CD4-positive, CD25-positive, alpha-beta regulatory T cell (primary cell): ENCODE data around the gene NCAM1. TPM values are rescaled to one million over a fixed set of nuclear protein-coding genes. Genes with fewer than 3 reads are reported as not detected.

Experiments used
- ATAC-seq, 2 donors: fragments of 150-1000 bp; cut with Tn5 transposase; one replicate each; pipeline ENCODE4 v1.10.0; 2021; ENCODE audit warnings: low read depth in 2 of 2, moderate number of reproducible peaks in 2 of 2, moderate library complexity in 1 of 2
- DNase-seq, 3 donors: peaks; one replicate each; pipeline versions ENCODE4 v3.0.0 to v3.0.0-alpha.2; 2012 to 2022; ENCODE audit warnings: mixed read lengths in 1 of 3
- H3K27ac ChIP-seq: one replicate; pipeline ENCODE4 v1.7.0; 2013; ENCODE audit warnings: mild to moderate bottlenecking, low read length; ENCODE audit not compliant: insufficient read depth, poor library complexity, severe bottlenecking
- H3K27me3 ChIP-seq: one replicate; pipeline ENCODE4 v1.7.0; 2013; ENCODE audit warnings: low read length; ENCODE audit not compliant: control insufficient read depth, insufficient read depth
- H3K36me3 ChIP-seq: one replicate; pipeline ENCODE4 v1.7.0; 2013; ENCODE audit warnings: mild to moderate bottlenecking, low read length, moderate library complexity; ENCODE audit not compliant: control insufficient read depth, insufficient read depth
- H3K4me1 ChIP-seq: 2 replicates; pipeline ENCODE4 v1.7.0; 2013; ENCODE audit warnings: mild to moderate bottlenecking, low read length; ENCODE audit not compliant: insufficient read depth, control insufficient read depth, poor library complexity, severe bottlenecking
- H3K4me3 ChIP-seq: one replicate; pipeline ENCODE4 v1.7.0; 2013; ENCODE audit warnings: low read depth, mild to moderate bottlenecking, low read length, moderate library complexity
- H3K9me3 ChIP-seq, 2 experiments: 1 replicate in 1 of 2; 2 replicates in 1 of 2; pipeline ENCODE4 v1.7.0; 2013; ENCODE audit warnings: low read length in 2 of 2, mild to moderate bottlenecking in 1 of 2, moderate library complexity in 1 of 2; ENCODE audit not compliant: control insufficient read depth in 2 of 2
- H3K27ac Mint-ChIP-seq, 3 donors: one replicate each; pipeline ENCODE4 v1.8.0; 2020 to 2022; ENCODE audit warnings: mild to moderate bottlenecking in 3 of 3, mixed read lengths in 3 of 3, moderate library complexity in 2 of 3
- H3K27me3 Mint-ChIP-seq: one replicate; pipeline ENCODE4 v1.8.0; 2022; ENCODE audit warnings: mild to moderate bottlenecking, mixed read lengths
- H3K36me3 Mint-ChIP-seq: one replicate; pipeline ENCODE4 v1.8.0; 2020; ENCODE audit warnings: mixed read lengths
- H3K4me1 Mint-ChIP-seq, 4 donors: one replicate each; pipeline ENCODE4 v1.8.0; 2020 to 2022; ENCODE audit warnings: mixed read lengths in 4 of 4, mild to moderate bottlenecking in 1 of 4
- H3K4me3 Mint-ChIP-seq, 4 donors: one replicate each; pipeline ENCODE4 v1.8.0; 2020 to 2022; ENCODE audit warnings: mild to moderate bottlenecking in 4 of 4, mixed read lengths in 4 of 4, moderate library complexity in 3 of 4
- H3K9me3 Mint-ChIP-seq, 7 donors: one replicate each; pipeline ENCODE4 v1.8.0; 2020 to 2022; ENCODE audit warnings: mixed read lengths in 7 of 7, mild to moderate bottlenecking in 3 of 7, moderate library complexity in 2 of 7
- polyA plus RNA-seq, 4 donors: library from polyadenylated mRNA; unstranded; fragments of 300-500 nt; fragmentation: Illumina TruSeq; gene quantifications; one replicate each; pipeline ENCODE4 v1.2.3, GENCODE V29; 2021
- total RNA-seq: library from RNA; stranded (reverse); gene quantifications from one replicate; pipeline ENCODE4 v1.2.3, GENCODE V29; 2022

The NCAM1 gene
- total and polyA plus RNA-seq, 5 donors from 2014 or later, result 0.03 to 0.79 (median 0.11) TPM; not detected in 1

DNA sequence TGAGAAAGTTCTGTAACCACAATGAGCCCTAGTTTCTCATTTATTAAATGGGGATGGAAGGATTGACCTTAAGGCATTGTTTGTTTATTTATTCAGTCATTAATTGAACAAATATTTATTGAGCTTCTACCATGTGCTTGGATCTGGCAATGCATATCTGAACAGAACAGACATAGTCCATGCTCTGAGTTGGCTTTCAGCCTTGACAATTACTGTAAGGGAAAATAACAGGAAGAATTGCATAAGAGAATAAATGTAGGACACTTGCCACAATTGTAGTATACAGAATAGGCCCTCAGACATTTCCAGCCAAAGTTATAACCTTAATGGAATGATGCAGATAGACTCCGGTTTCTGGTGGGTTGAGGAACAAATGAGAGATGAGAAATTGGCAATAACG, 192.6 kb downstream of the NCAM1 start:
- Mint-ChIP-seq H3K4me3 (no peak overlapping the region), H3K4me1 (no peaks in the 10 kb centered on the region), H3K36me3 (no peaks in the 10 kb centered on the region), H3K27ac (no peak overlapping the region), H3K27me3 (peaks cover 8% of the 10 kb centered on the region), H3K9me3 (peaks cover 0 to 1% (median 0%) of the 10 kb centered on the region in 7 donors)
- H3K36me3 ChIP-seq, result no peaks in the 10 kb centered on the region
- no peak overlapping the region for H3K4me3 ChIP-seq
- no peaks in the 10 kb centered on the region for H3K9me3 ChIP-seq
- no peak for ATAC-seq
- DNase-seq, result no peak
- no peaks in the 10 kb centered on the region for H3K27me3 ChIP-seq
- no peaks in the 10 kb centered on the region for H3K4me1 ChIP-seq
- no peak overlapping the region for H3K27ac ChIP-seq

- H3K36me3 ChIP-seq, result no peaks in the 10 kb centered on the region
- Mint-ChIP-seq H3K36me3 (no peaks in the 10 kb centered on the region), H3K27ac (no peak overlapping the region), H3K27me3 (no peaks in the 10 kb centered on the region), H3K4me3 (no peak overlapping the region), H3K4me1 (no peaks in the 10 kb centered on the region), H3K9me3 (no peaks in the 10 kb centered on the region)
- no peaks in the 10 kb centered on the region for H3K27me3 ChIP-seq
- no peaks in the 10 kb centered on the region for H3K9me3 ChIP-seq
- DNase-seq, result no peak
- ATAC-seq, result no peak
- H3K4me1 ChIP-seq, result no peaks in the 10 kb centered on the region
- no peak overlapping the region for H3K27ac ChIP-seq
- no peak overlapping the region for H3K4me3 ChIP-seq
Observed at GRCh38 chr11:113159988-113160807, 199.0 kb downstream of the NCAM1 start.

DNA sequence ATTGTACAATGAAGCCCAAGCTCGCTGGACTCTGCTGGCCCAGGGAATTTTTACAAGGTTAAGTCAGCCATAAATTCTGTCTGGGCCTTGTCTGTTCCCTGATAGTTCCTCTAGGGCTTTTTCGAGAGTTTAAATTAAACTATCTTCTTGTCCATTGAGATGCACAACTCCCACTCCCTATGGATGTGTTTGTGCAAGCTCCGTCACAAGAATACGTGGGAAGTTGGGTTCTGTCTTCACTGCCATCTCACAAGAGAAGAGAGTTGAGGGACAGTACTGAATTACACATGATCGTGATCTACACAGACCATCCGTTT, 199.5 kb downstream of the NCAM1 start:
- no peaks in the 10 kb centered on the region for H3K27me3 Mint-ChIP-seq
- DNase-seq (no peak), ATAC-seq (no peak)
- Histone ChIP-seq H3K27me3 (no peaks in the 10 kb centered on the region), H3K36me3 (no peaks in the 10 kb centered on the region), H3K9me3 (no peaks in the 10 kb centered on the region), H3K4me3 (no peak overlapping the region), H3K27ac (no peak overlapping the region), H3K4me1 (no peaks in the 10 kb centered on the region)
- no peak overlapping the region for H3K27ac Mint-ChIP-seq
- H3K9me3 Mint-ChIP-seq, result no peaks in the 10 kb centered on the region
- H3K4me1 Mint-ChIP-seq, result no peaks in the 10 kb centered on the region
- H3K36me3 Mint-ChIP-seq, result no peaks in the 10 kb centered on the region
- no peak overlapping the region for H3K4me3 Mint-ChIP-seq

- Histone ChIP-seq H3K9me3 (no peaks in the 10 kb centered on the region), H3K4me1 (no peaks in the 10 kb centered on the region), H3K27me3 (no peaks in the 10 kb centered on the region), H3K36me3 (no peaks in the 10 kb centered on the region), H3K4me3 (no peak overlapping the region), H3K27ac (no peak overlapping the region)
- Mint-ChIP-seq H3K9me3 (no peaks in the 10 kb centered on the region), H3K27me3 (no peaks in the 10 kb centered on the region), H3K27ac (no peak overlapping the region), H3K4me3 (no peak overlapping the region), H3K4me1 (no peaks in the 10 kb centered on the region), H3K36me3 (no peaks in the 10 kb centered on the region)
- DNase-seq (no peak), ATAC-seq (no peak)
Observed at GRCh38 chr11:113161711-113162591, 200.7 kb downstream of the NCAM1 start.

- Histone ChIP-seq H3K36me3 (no peaks in the 10 kb centered on the region), H3K9me3 (no peaks in the 10 kb centered on the region), H3K4me3 (no peak overlapping the region), H3K4me1 (no peaks in the 10 kb centered on the region), H3K27ac (no peak overlapping the region), H3K27me3 (no peaks in the 10 kb centered on the region)
- no peak for ATAC-seq
- H3K36me3 Mint-ChIP-seq, result no peaks in the 10 kb centered on the region
- no peaks in the 10 kb centered on the region for H3K27me3 Mint-ChIP-seq
- no peak for DNase-seq
- no peaks in the 10 kb centered on the region for H3K9me3 Mint-ChIP-seq
- no peak overlapping the region for H3K27ac Mint-ChIP-seq
- H3K4me3 Mint-ChIP-seq, result no peak overlapping the region
- no peaks in the 10 kb centered on the region for H3K4me1 Mint-ChIP-seq
Observed at GRCh38 chr11:113162592-113162962, 201.4 kb downstream of the NCAM1 start.

GRCh38 chr11:113163291-113164030, 202.2 kb downstream of the NCAM1 start:
- no peaks in the 10 kb centered on the region for H3K36me3 Mint-ChIP-seq
- Histone ChIP-seq H3K27me3 (no peaks in the 10 kb centered on the region), H3K27ac (no peak overlapping the region), H3K4me1 (no peaks in the 10 kb centered on the region), H3K9me3 (no peaks in the 10 kb centered on the region), H3K36me3 (no peaks in the 10 kb centered on the region), H3K4me3 (no peak overlapping the region)
- H3K27me3 Mint-ChIP-seq, result no peaks in the 10 kb centered on the region
- no peak for ATAC-seq
- no peaks in the 10 kb centered on the region for H3K4me1 Mint-ChIP-seq
- H3K4me3 Mint-ChIP-seq, result no peak overlapping the region
- H3K27ac Mint-ChIP-seq, result no peak overlapping the region
- no peak for DNase-seq
- no peaks in the 10 kb centered on the region for H3K9me3 Mint-ChIP-seq

GRCh38 chr11:113166280-113166679, 205.1 kb downstream of the NCAM1 start:
- H3K4me3 Mint-ChIP-seq, result no peak overlapping the region
- no peaks in the 10 kb centered on the region for H3K4me1 Mint-ChIP-seq
- H3K27me3 Mint-ChIP-seq, result no peaks in the 10 kb centered on the region
- Histone ChIP-seq H3K9me3 (no peaks in the 10 kb centered on the region), H3K4me1 (no peaks in the 10 kb centered on the region), H3K27me3 (no peaks in the 10 kb centered on the region), H3K4me3 (no peak overlapping the region), H3K36me3 (no peaks in the 10 kb centered on the region), H3K27ac (no peak overlapping the region)
- H3K36me3 Mint-ChIP-seq, result no peaks in the 10 kb centered on the region
- H3K9me3 Mint-ChIP-seq, result no peaks in the 10 kb centered on the region
- no peak for DNase-seq
- ATAC-seq, result no peak
- H3K27ac Mint-ChIP-seq, result no peak overlapping the region
